ENCODE measurements around the gene BMP2.

Gene BMP2

DNA sequence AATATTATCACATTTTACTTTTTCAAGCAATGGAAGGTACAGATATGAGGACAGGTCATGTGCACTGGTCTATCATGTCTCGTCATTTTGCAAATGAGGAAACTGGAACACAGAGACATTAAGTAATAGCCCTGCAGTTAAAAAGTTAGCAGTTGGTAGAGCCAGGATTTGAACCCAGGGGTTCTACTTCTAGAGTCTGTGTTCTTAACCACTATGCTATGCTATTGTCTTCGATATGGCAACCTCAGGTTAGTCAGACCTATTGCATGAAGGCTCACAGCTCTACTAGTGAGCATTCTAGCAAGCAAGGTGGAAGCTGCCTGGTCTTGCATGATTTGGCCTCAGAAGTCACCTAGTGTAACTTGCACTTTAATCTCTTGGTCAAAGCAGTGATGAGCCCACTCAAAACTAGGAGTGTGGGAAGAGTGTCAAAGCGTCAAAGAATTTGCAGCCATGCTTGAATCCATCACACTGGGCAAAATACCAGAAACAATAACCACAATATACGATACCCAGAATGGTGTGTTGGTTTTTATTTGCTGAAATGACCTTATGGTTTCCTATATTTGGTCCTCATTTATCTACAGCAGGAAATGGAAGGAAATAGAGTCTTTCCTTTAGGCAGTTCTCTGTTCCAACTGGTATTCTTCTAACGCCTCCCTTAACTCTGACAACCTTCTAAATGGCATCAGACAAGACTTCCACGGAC lies 20.4 kb upstream of the BMP2 start:
- TF ChIP-seq, protein P1, sequence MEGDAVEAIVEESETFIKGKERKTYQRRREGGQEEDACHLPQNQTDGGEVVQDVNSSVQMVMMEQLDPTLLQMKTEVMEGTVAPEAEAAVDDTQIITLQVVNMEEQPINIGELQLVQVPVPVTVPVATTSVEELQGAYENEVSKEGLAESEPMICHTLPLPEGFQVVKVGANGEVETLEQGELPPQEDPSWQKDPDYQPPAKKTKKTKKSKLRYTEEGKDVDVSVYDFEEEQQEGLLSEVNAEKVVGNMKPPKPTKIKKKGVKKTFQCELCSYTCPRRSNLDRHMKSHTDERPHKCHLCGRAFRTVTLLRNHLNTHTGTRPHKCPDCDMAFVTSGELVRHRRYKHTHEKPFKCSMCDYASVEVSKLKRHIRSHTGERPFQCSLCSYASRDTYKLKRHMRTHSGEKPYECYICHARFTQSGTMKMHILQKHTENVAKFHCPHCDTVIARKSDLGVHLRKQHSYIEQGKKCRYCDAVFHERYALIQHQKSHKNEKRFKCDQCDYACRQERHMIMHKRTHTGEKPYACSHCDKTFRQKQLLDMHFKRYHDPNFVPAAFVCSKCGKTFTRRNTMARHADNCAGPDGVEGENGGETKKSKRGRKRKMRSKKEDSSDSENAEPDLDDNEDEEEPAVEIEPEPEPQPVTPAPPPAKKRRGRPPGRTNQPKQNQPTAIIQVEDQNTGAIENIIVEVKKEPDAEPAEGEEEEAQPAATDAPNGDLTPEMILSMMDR (IDR thresholded peaks at IDR 0.05; ENCODE audit: borderline replicate concordance, insufficient read depth, low read depth, low read length) = no peak
- H3K4me3 ChIP-seq (ENCODE audit: low read depth, low read length) = no peak overlapping the region

DNA sequence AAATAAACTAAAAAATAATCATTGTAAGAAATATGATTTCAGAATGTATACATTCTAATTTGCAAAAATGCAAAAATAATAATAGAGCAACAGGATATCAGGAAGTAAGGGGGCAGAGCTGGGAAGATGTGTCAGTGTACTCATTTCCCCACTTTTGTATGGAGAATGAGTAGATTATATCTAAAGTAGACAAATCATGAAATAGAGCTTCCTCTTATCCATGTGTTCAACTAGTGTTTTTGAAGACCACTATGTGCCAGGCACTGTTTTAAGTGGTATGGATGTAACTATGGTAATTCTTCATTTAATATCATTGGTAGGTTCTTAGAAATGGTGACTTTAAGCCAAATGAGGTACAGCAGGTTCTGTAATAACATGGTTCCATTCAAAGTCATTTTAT lies 17.0 kb upstream of the BMP2 start:
- TF ChIP-seq, protein P1 (IDR thresholded peaks at IDR 0.05; ENCODE audit: borderline replicate concordance, insufficient read depth, low read depth, low read length) = no peak

DNA sequence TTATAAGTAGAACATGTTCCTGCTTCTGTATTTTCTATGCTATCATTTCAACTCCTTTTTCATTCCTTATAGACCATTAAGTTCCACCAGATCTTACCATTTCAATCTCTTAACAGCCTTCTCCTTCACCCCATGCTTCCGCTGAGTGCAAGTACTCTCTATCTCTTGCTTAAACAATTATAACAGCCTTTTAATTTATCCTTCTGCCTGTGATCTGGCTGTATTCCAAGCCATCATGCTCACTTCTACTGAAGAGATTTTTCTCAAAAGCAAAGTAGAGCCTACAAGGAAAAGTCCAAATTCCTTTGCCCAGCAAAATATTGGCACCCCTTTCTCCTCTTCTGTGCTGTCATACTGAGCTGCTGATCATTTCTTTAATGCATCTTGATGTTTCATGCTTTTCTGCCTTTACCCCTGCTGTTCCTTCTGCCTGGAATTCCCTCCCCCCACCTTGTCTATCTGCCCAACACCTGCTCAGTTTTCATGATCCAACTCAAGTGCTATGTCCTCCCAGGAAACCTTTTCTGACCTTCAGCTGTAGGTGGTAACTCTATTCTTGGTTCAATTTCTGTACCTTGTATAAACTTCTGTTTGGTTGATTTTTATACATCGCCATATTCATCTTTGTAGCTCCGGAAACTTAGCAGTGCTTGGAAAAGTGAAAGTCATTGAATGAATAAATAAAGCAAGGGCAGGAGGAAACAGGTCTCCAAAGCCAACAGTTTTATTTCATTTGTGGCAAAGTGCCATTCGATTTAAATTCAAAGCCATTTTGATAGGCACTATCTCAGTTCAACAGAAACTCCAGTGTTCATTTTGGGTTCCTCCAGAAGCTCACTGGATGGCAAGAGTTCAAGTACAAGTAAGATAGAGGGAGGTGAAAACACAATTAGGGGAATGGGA lies 10.5 kb upstream of the BMP2 start:
- H3K4me3 ChIP-seq (ENCODE audit: low read depth, low read length) = no peak overlapping the region
- TF ChIP-seq, protein P1 (IDR thresholded peaks at IDR 0.05; ENCODE audit: borderline replicate concordance, insufficient read depth, low read depth, low read length) = no peak

More for the DNA sequence above, 17.0 kb upstream of the BMP2 start:
- no peak overlapping the region for H3K4me3 ChIP-seq (ENCODE audit: low read depth, low read length)

DNA sequence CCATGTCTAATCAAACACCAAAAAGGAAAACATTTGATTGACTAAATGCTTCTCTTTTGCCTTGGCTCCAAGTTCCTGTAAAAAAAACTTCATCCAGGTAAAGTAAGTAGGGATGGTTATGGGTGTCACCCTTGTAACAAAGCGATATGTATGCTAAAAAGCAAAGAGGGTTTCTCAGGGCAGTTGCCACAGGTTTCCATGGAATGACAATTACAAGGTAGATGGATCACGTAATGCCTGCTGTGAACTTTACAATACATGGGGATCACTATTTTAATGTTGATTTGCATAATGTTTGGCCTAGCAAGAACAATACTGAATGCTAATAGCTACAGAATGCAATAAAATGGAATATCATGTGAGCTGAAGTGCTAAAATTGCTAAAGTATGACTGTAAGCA lies 2.9 kb upstream of the BMP2 start:
- TF ChIP-seq, protein P1 (IDR thresholded peaks at IDR 0.05; ENCODE audit: borderline replicate concordance, insufficient read depth, low read depth, low read length) = no peak
- no peak overlapping the region for H3K4me3 ChIP-seq (ENCODE audit: low read depth, low read length)

DNA sequence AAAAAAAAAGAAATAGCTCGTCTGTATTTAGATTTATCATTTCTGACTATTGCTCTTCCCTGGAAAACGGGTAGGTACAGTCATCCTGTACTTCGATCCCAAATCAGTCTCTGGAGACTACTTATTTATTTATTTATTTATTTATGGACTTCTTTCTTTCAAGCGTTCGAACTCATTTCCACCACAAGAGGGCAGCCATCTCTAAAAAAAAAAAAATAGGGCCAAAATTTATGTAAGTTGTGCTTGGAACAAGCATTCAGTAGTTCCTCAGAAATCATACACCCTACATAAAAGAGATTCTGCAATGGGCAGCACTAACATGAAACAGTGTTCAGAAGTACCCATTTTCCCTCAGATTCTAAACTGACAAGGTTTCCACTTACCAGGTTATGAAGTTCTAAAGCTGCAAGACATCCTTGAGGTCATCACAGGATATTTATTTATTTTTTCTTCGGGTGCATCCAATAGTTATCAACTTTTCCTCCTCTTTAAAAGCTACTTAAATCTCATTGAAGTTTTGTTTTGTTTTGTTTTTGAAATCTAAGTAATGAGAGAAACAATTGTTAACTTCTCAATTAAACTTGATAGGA lies 1.9 kb upstream of the BMP2 start:
- TF ChIP-seq, protein P1 (IDR thresholded peaks at IDR 0.05; ENCODE audit: borderline replicate concordance, insufficient read depth, low read depth, low read length) = 0 out of 2 replicates have a peak, but pooled peaks have one; percentile 16
- H3K4me3 ChIP-seq (ENCODE audit: low read depth, low read length) = no peak overlapping the region

DNA sequence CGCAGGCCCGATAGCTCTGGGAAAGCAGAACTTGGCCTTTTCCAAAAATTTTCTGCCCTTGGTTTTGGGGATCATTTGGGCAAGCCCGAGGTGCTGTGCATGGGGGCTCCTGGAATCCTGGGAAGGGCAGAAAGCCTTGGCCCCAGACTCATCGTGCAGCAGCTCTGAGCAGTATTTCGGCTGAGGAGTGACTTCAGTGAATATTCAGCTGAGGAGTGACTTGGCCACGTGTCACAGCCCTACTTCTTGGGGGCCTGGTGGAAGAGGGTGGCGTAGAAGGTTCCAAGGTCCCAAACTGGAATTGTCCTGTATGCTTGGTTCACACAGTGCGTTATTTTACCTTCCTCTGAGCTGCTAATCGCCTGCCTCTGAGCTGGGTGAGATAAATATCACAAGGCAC lies 1.1 kb upstream of the BMP2 start:
- TF ChIP-seq, protein P1 (IDR thresholded peaks at IDR 0.05; ENCODE audit: borderline replicate concordance, insufficient read depth, low read depth, low read length) = no peak
- no peak overlapping the region for H3K4me3 ChIP-seq (ENCODE audit: low read depth, low read length)

All from GM12875 (cell line).